H9 (cell line): ENCODE measurements around the gene TPD52L2. TPM values are rescaled to one million over a fixed set of nuclear protein-coding genes. Genes with fewer than 3 reads are reported as not detected.

Experiments used
- DNase-seq: peaks from one replicate; pipeline ENCODE4 v3.0.0-alpha.2; 2017
- H2AFZ ChIP-seq: one replicate; pipeline ENCODE4 v1.6.1; 2013; ENCODE audit warnings: mild to moderate bottlenecking, low read length, control low read depth, moderate library complexity
- H2AK5ac ChIP-seq: 2 replicates; pipeline ENCODE4 v1.6.1; 2013; ENCODE audit warnings: low read length, control low read depth, mixed read lengths; ENCODE audit not compliant: insufficient read length
- H2BK120ac ChIP-seq: one replicate; pipeline ENCODE4 v1.6.1; 2013; ENCODE audit warnings: low read depth, mild to moderate bottlenecking, low read length, control low read depth, inconsistent platforms; ENCODE audit not compliant: poor library complexity, severe bottlenecking
- H2BK12ac ChIP-seq: 2 replicates; pipeline ENCODE4 v1.6.1; 2013; ENCODE audit warnings: low read length, control low read depth, mixed read lengths, low read depth; ENCODE audit not compliant: insufficient read length
- H2BK15ac ChIP-seq: 2 replicates; pipeline ENCODE4 v1.6.1; 2013; ENCODE audit warnings: low read depth, low read length, control low read depth
- H2BK20ac ChIP-seq: one replicate; pipeline ENCODE4 v1.6.1; 2013; ENCODE audit warnings: low read depth, mild to moderate bottlenecking, low read length, control low read depth, inconsistent platforms; ENCODE audit not compliant: poor library complexity, severe bottlenecking
- H2BK5ac ChIP-seq: 2 replicates; pipeline ENCODE4 v1.6.1; 2013; ENCODE audit warnings: low read length, control low read depth, mixed read lengths; ENCODE audit not compliant: insufficient read length
- H3K14ac ChIP-seq: 2 replicates; pipeline ENCODE4 v1.6.1; 2013; ENCODE audit warnings: low read length, control low read depth; ENCODE audit not compliant: insufficient read depth
- H3K18ac ChIP-seq: 2 replicates; pipeline ENCODE4 v1.6.1; 2013; ENCODE audit warnings: low read depth, mild to moderate bottlenecking, mixed read lengths, low read length, control low read depth; ENCODE audit not compliant: insufficient read length
- H3K23ac ChIP-seq: 2 replicates; pipeline ENCODE4 v1.6.1; 2013; ENCODE audit warnings: low read length, control low read depth, mixed read lengths, low read depth; ENCODE audit not compliant: insufficient read length
- H3K23me2 ChIP-seq: 2 replicates; pipeline ENCODE4 v1.6.1; 2013; ENCODE audit warnings: low read depth, mild to moderate bottlenecking, mixed read lengths, low read length, control low read depth; ENCODE audit not compliant: insufficient read length, poor library complexity, severe bottlenecking
- H3K27ac ChIP-seq: 2 replicates; pipeline ENCODE4 v1.5.1; 2013; ENCODE audit warnings: low read length, control low read depth, mixed read lengths, low read depth; ENCODE audit not compliant: insufficient read length
- H3K27me3 ChIP-seq: 2 replicates; pipeline ENCODE4 v1.6.1; 2013; ENCODE audit warnings: low read length, control low read depth, inconsistent platforms; ENCODE audit not compliant: insufficient read depth
- H3K4ac ChIP-seq: 2 replicates; pipeline ENCODE4 v1.6.1; 2013; ENCODE audit warnings: low read depth, mild to moderate bottlenecking, control low read depth, inconsistent platforms, low read length, moderate library complexity
- H3K4me1 ChIP-seq: 2 replicates; pipeline ENCODE4 v1.6.1; 2013; ENCODE audit warnings: low read length, control low read depth, inconsistent platforms; ENCODE audit not compliant: insufficient read depth
- H3K4me2 ChIP-seq: 2 replicates; pipeline ENCODE4 v1.6.1; 2013; ENCODE audit warnings: low read length, control low read depth, mixed read lengths; ENCODE audit not compliant: insufficient read length, insufficient read depth
- H3K56ac ChIP-seq: 2 replicates; pipeline ENCODE4 v1.6.1; 2013; ENCODE audit warnings: low read depth, mild to moderate bottlenecking, mixed read lengths, low read length, control low read depth; ENCODE audit not compliant: insufficient read length
- H3K79me1 ChIP-seq: 2 replicates; pipeline ENCODE4 v1.6.1; 2013; ENCODE audit warnings: low read depth, mild to moderate bottlenecking, moderate library complexity, low read length, control low read depth, inconsistent platforms; ENCODE audit not compliant: insufficient read depth, poor library complexity, severe bottlenecking
- H3K79me2 ChIP-seq: 2 replicates; pipeline ENCODE4 v1.6.1; 2013; ENCODE audit warnings: low read length, control low read depth, inconsistent platforms; ENCODE audit not compliant: insufficient read depth
- H3K9ac ChIP-seq: 2 replicates; pipeline ENCODE4 v1.6.1; 2013; ENCODE audit warnings: low read length, control low read depth, mixed read lengths; ENCODE audit not compliant: insufficient read length; ENCODE audit errors: extremely low read depth
- H3K9me3 ChIP-seq: one replicate; pipeline ENCODE4 v1.6.1; 2013; ENCODE audit warnings: low read depth, low read length, inconsistent platforms; ENCODE audit not compliant: control insufficient read depth
- H3T11ph ChIP-seq: one replicate; pipeline ENCODE4 v1.6.1; 2013; ENCODE audit warnings: mild to moderate bottlenecking, low read length, control low read depth, inconsistent platforms
- H4K20me1 ChIP-seq: one replicate; pipeline ENCODE4 v1.6.1; 2013; ENCODE audit not compliant: control insufficient read depth, insufficient read length, insufficient read depth
- H4K5ac ChIP-seq: 2 replicates; pipeline ENCODE4 v1.6.1; 2013; ENCODE audit warnings: low read depth, mild to moderate bottlenecking, mixed read lengths, low read length, control low read depth; ENCODE audit not compliant: insufficient read length
- H4K8ac ChIP-seq: replicated peaks from 2 replicates; pipeline ENCODE4 v1.6.1; 2013; ENCODE audit warnings: low read length, control low read depth, mixed read lengths, low read depth; ENCODE audit not compliant: insufficient read length
- H4K91ac ChIP-seq: 2 replicates; pipeline ENCODE4 v1.6.1; 2013; ENCODE audit warnings: low read depth, mild to moderate bottlenecking, moderate library complexity, mixed read lengths, low read length, control low read depth; ENCODE audit not compliant: insufficient read length
- H3K27ac Mint-ChIP-seq, 3 experiments: 2 replicates in 2 of 3; 3 replicates in 1 of 3; pipeline ENCODE4 v1.8.0; 2020 to 2021; ENCODE audit warnings: mixed read lengths in 3 of 3, mild to moderate bottlenecking in 1 of 3, moderate library complexity in 1 of 3
- H3K27me3 Mint-ChIP-seq: 2 replicates; pipeline ENCODE4 v1.8.0; 2021; ENCODE audit warnings: low read depth, mild to moderate bottlenecking, moderate library complexity, mixed read lengths
- H3K36me3 Mint-ChIP-seq, 3 experiments: 2 replicates in 2 of 3; 3 replicates in 1 of 3; pipeline ENCODE4 v1.8.0; 2020 to 2021; ENCODE audit warnings: low read depth in 3 of 3, mixed read lengths in 3 of 3; ENCODE audit not compliant: insufficient read depth in 1 of 3
- H3K4me1 Mint-ChIP-seq, 2 experiments: 2 replicates each; pipeline ENCODE4 v1.8.0; 2020; ENCODE audit warnings: mixed read lengths in 2 of 2
- H3K4me3 Mint-ChIP-seq, 2 experiments: 2 replicates in 1 of 2; 3 replicates in 1 of 2; pipeline ENCODE4 v1.8.0; 2020 to 2021; ENCODE audit warnings: mild to moderate bottlenecking in 2 of 2, mixed read lengths in 2 of 2, moderate library complexity in 1 of 2
- H3K9me3 Mint-ChIP-seq, 2 experiments: 2 replicates in 1 of 2; 3 replicates in 1 of 2; pipeline ENCODE4 v1.8.0; 2020; ENCODE audit warnings: mild to moderate bottlenecking in 2 of 2, mixed read lengths in 2 of 2, moderate library complexity in 1 of 2
- CTCF ChIP-seq: fragments of 200-600 bp; sonication (generic); conservative IDR thresholded peaks from 3 replicates; pipeline ENCODE4 v1.8.0; 2021; ENCODE audit warnings: antibody characterized with exemption, mild to moderate bottlenecking
- WGBS: extraction: QIAGEN DNeasy Blood & Tissue Kit; methylation state at CpG from one replicate; pipeline ENCODE4 v1.1.7; 2013; ENCODE audit warnings: missing lambda C conversion rate, low lambda C conversion rate, mixed read lengths; ENCODE audit not compliant: insufficient read length; ENCODE audit errors: extremely low coverage; 5-methylcytosine and 5-hydroxymethylcytosine counted together
- total RNA-seq: library from RNA; stranded (reverse); gene quantifications from 2 replicates; pipeline ENCODE4 v1.2.1, GENCODE V29; 2021

Gene TPD52L2
- total RNA-seq, 1 experiment from 2014 or later = 94.1 TPM

- Mint-ChIP-seq H3K27ac (peak overlapping the region; percentile 77 to 97 (median 96); a peak in 6 of 7 replicates), H3K27me3 (no peaks in the 10 kb centered on the region), H3K4me3 (peak overlapping the region; percentile 91 to 93), H3K36me3 (peaks cover 3 to 18% (median 16%) of the 10 kb centered on the region in 3 experiments), H3K9me3 (0 out of 5 replicates have a peak, but pooled peaks cover 0 to 2% of the 10 kb centered on the region in 2 experiments), H3K4me1 (peaks cover 31 to 43% of the 10 kb centered on the region in 2 experiments)
- H3K23me2 ChIP-seq = peaks cover 3% of the 10 kb centered on the region
- H2AK5ac ChIP-seq = no peak overlapping the region
- H3K56ac ChIP-seq = no peak overlapping the region
- no peak overlapping the region for H3K23ac ChIP-seq
- H3K14ac ChIP-seq = no peak overlapping the region; the same call in 1 of the 2 replicates
- H2BK120ac ChIP-seq = no peak overlapping the region
- H3K27me3 ChIP-seq = no peaks in the 10 kb centered on the region
- no peaks in the 10 kb centered on the region for H3K9me3 ChIP-seq
- no peak overlapping the region for H3K18ac ChIP-seq
- no peak overlapping the region for H2BK20ac ChIP-seq
- no peak overlapping the region for H2BK15ac ChIP-seq
- H3K27ac ChIP-seq = no peak overlapping the region
- no peak overlapping the region for H2BK5ac ChIP-seq
- no peak for DNase-seq
- no peaks in the 10 kb centered on the region for H4K20me1 ChIP-seq
- H3T11ph ChIP-seq = no peak overlapping the region
- H4K5ac ChIP-seq = no peak overlapping the region
- no peak overlapping the region for H2AFZ ChIP-seq
- peaks cover 3% of the 10 kb centered on the region; the same call in 1 of the 2 replicates for H3K79me2 ChIP-seq
- H4K8ac ChIP-seq = no peak overlapping the region
- H3K4me2 ChIP-seq = peak overlapping the region; percentile 47
- WGBS = no CpG with 5 or more reads among the region's 18 CpGs
- H3K4me1 ChIP-seq = peaks cover 2% of the 10 kb centered on the region; the same call in 1 of the 2 replicates
- no peak overlapping the region for H4K91ac ChIP-seq
- no peak overlapping the region for H2BK12ac ChIP-seq
- no peak for TF ChIP-seq CTCF
- peaks cover 3% of the 10 kb centered on the region for H3K79me1 ChIP-seq
- H3K4ac ChIP-seq = no peak overlapping the region
- H3K9ac ChIP-seq = peak overlapping the region; percentile 12
Observed at GRCh38 chr20:63863021-63863797, 1.9 kb upstream of the TPD52L2 start.
